GM18507 (cell line): ENCODE data around the gene CYBA.
"Not testable (repeated sequence)": the region's sequence is repeated elsewhere in the genome, so short reads cannot be mapped to it uniquely, and the experiment has no call there.

ENCODE experiments used
- DNase-seq: peaks from one replicate; pipeline ENCODE4 v3.0.0; 2011; ENCODE audit warnings: low read depth; ENCODE audit not compliant: insufficient read length; ENCODE audit errors: extremely low spot score
- FAIRE-seq: peaks from 2 replicates; lab custom pipeline; 2011; peaks lifted over from hg19 to GRCh38; lab: Jason Lieb, UNC

CYBA gene

GRCh38 chr16:88687254-88687576, 36.4 kb upstream of the CYBA start:
- DNase-seq = no peak
- no peak for FAIRE-seq

GRCh38 chr16:88686439-88687253, 35.8 kb upstream of the CYBA start, which contains the start of gene SNAI3:
Gene SNAI3 (minus strand): TSS chr16:88686507. CDS start chr16:88686406, 101 bp downstream.
- DNase-seq (peak; percentile 84), FAIRE-seq (peak; percentile 81)

GRCh38 chr16:88686062-88686438, 35.2 kb upstream of the CYBA start:
- no peak for FAIRE-seq
- DNase-seq = no peak

GRCh38 chr16:88685156-88686061, 34.6 kb upstream of the CYBA start:
- DNase-seq (no peak), FAIRE-seq (no peak)

- FAIRE-seq = no peak
These were observed 33.8 kb upstream of the CYBA start for GRCh38 chr16:88684569-88685155.

GRCh38 chr16:88681709-88682451, 31.0 kb upstream of the CYBA start:
- FAIRE-seq = peak; percentile 94
- peak; percentile 81 for DNase-seq

More at GRCh38 chr16:88684569-88685155, 33.8 kb upstream of the CYBA start:
- DNase-seq = no peak

- FAIRE-seq = peak; percentile 69
These were observed 30.3 kb upstream of the CYBA start for GRCh38 chr16:88681084-88681680.

GRCh38 chr16:88680554-88681083, 29.8 kb upstream of the CYBA start:
- DNase-seq = no peak
- FAIRE-seq = peak; percentile 29

More at GRCh38 chr16:88681084-88681680, 30.3 kb upstream of the CYBA start:
- DNase-seq = no peak

GRCh38 chr16:88678224-88678979, 27.5 kb upstream of the CYBA start:
- no peak for DNase-seq
- no peak for FAIRE-seq

- DNase-seq (no peak), FAIRE-seq (no peak)
These were observed 26.9 kb upstream of the CYBA start for GRCh38 chr16:88677721-88678120.

GRCh38 chr16:88676502-88677242, 25.8 kb upstream of the CYBA start:
- DNase-seq (no peak), FAIRE-seq (no peak)

GRCh38 chr16:88673716-88674379, 23.0 kb upstream of the CYBA start:
- peak; percentile 60 for FAIRE-seq
- DNase-seq = no peak

- no peak for DNase-seq
- no peak for FAIRE-seq
These were observed 21.9 kb upstream of the CYBA start for GRCh38 chr16:88672776-88673175.

GRCh38 chr16:88671806-88672205, 21.0 kb upstream of the CYBA start:
- FAIRE-seq (no peak), DNase-seq (no peak)

GRCh38 chr16:88669980-88670379, 19.1 kb upstream of the CYBA start:
- FAIRE-seq (no peak), DNase-seq (no peak)

GRCh38 chr16:88669493-88669892, 18.6 kb upstream of the CYBA start:
- not testable (repeated sequence) for DNase-seq, FAIRE-seq

- no peak for FAIRE-seq
These were observed 16.6 kb upstream of the CYBA start for GRCh38 chr16:88667461-88667860.

More at GRCh38 chr16:88667461-88667860, 16.6 kb upstream of the CYBA start:
- DNase-seq = no peak
